Left lung (tissue), 10 donors: Measurements from ENCODE around the gene TMTC2. TPM values are rescaled to one million over a fixed set of nuclear protein-coding genes. Genes with fewer than 3 reads are reported as not detected.

Experiments
- ATAC-seq: fragments of 200-7000 bp; cut with Tn5 transposase; one replicate; pipeline ENCODE4 v1.9.1; 2020; ENCODE audit warnings: moderate library complexity
- DNase-seq, 4 donors: peaks; one replicate each; pipeline ENCODE4 v3.0.0-alpha.2; 2013 to 2020
- H3K27ac ChIP-seq, 2 donors: fragments of 200-600 bp; sonication (generic) in 1 of 2; one replicate each; pipeline versions ENCODE4 v1.5.0 to v1.8.0; 2020 to 2021
- H3K27me3 ChIP-seq, 2 donors: fragments of 200-600 bp; sonication (generic) in 1 of 2; one replicate each; pipeline versions ENCODE4 v1.5.0 to v1.8.0; 2020 to 2021
- H3K36me3 ChIP-seq, 2 donors: fragments of 200-600 bp; sonication (generic) in 1 of 2; one replicate each; pipeline versions ENCODE4 v1.5.0 to v1.8.0; 2020 to 2021
- H3K4me1 ChIP-seq, 2 donors: fragments of 200-600 bp; one replicate each; pipeline ENCODE4 v1.8.0; 2021
- H3K4me3 ChIP-seq, 2 donors: fragments of 200-600 bp; sonication (generic) in 1 of 2; one replicate each; pipeline versions ENCODE4 v1.5.0 to v1.8.0; 2020 to 2021; ENCODE audit warnings: mild to moderate bottlenecking in 1 of 2
- H3K9me3 ChIP-seq, 2 donors: fragments of 200-600 bp; sonication (generic) in 1 of 2; one replicate each; pipeline versions ENCODE4 v1.5.0 to v1.8.0; 2020 to 2021
- intact Hi-C, 2 donors: fragments of 100-400 bp; cut with DNase I; formaldehyde crosslinking; loops; one replicate each; pipeline versions ENCODE4 v1.11.2 to v1.14.2; 2022
- polyA plus RNA-seq, 6 donors: library from polyadenylated mRNA; unstranded; fragments of 120-200 nt; gene quantifications; one replicate each; pipeline ENCODE4 v1.2.1, GENCODE V29; 2013; ENCODE audit not compliant: insufficient read length in 6 of 6
- total RNA-seq, 2 donors: library from RNA; stranded (reverse); fragmentation: NEBNext Ultra II Directional; extraction: Animal tissue kit (Norgen Biotek cat#: 25700); gene quantifications; one replicate each; pipeline ENCODE4 v1.2.1, GENCODE V29; 2021
- TF ChIP-seq, protein P1 (sequence below), 2 donors: fragments of 200-600 bp; sonication (generic) in 1 of 2; IDR thresholded peaks; one replicate each; pipeline versions ENCODE4 v1.5.0 to v1.8.0; 2021; ENCODE audit warnings: antibody characterized with exemption in 2 of 2
- donor health status: DM: no; HTN: yes; CAD: no.
- donor health status: DM: no; HTN: no; CAD: no.

Gene TMTC2
- total and polyA plus RNA-seq, 8 donors = 17.2 to 46.1 (median 39.3) TPM

DNA sequence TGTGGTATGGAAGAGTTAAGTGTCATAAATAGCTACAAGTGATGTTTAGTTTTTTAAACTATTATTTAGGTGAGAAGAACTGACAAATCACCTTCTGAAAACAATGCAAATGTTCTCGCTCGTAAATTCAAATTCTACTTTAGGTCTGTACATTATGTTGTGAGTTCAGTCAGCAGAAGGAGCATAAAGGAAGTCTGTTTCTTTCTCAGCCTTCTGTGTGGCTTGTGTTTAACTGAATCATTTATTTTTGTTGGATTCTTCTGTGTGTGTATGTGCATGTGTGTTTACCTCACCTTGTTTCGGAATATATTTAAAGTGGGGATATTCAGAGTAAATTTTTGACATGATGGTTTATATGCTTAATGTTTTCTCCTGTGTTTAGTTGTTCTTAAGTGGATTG lies 285.9 kb downstream of the TMTC2 start:
- H3K9me3 ChIP-seq = no peaks in the 10 kb centered on the region
- TF ChIP-seq, protein P1, sequence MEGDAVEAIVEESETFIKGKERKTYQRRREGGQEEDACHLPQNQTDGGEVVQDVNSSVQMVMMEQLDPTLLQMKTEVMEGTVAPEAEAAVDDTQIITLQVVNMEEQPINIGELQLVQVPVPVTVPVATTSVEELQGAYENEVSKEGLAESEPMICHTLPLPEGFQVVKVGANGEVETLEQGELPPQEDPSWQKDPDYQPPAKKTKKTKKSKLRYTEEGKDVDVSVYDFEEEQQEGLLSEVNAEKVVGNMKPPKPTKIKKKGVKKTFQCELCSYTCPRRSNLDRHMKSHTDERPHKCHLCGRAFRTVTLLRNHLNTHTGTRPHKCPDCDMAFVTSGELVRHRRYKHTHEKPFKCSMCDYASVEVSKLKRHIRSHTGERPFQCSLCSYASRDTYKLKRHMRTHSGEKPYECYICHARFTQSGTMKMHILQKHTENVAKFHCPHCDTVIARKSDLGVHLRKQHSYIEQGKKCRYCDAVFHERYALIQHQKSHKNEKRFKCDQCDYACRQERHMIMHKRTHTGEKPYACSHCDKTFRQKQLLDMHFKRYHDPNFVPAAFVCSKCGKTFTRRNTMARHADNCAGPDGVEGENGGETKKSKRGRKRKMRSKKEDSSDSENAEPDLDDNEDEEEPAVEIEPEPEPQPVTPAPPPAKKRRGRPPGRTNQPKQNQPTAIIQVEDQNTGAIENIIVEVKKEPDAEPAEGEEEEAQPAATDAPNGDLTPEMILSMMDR (IDR thresholded peaks at IDR 0.05) = no peak
- ATAC-seq (no peak), DNase-seq (no peak)
- no peaks in the 10 kb centered on the region for H3K27me3 ChIP-seq
- H3K27ac ChIP-seq = no peak overlapping the region
- intact Hi-C loops = no loop called here
- H3K36me3 ChIP-seq = no peaks in the 10 kb centered on the region
- no peaks in the 10 kb centered on the region for H3K4me1 ChIP-seq
- H3K4me3 ChIP-seq = no peak overlapping the region

- Histone ChIP-seq H3K36me3 (no peaks in the 10 kb centered on the region), H3K27me3 (no peaks in the 10 kb centered on the region), H3K4me1 (no peaks in the 10 kb centered on the region), H3K27ac (no peak overlapping the region), H3K4me3 (no peak overlapping the region), H3K9me3 (no peaks in the 10 kb centered on the region)
- intact Hi-C loops = no loop called here
- ATAC-seq = no peak
- no peak for DNase-seq
- TF ChIP-seq, protein P1 (IDR thresholded peaks at IDR 0.05) = no peak
These were observed 286.9 kb downstream of the TMTC2 start for GRCh38 chr12:82973592-82973991.

DNA sequence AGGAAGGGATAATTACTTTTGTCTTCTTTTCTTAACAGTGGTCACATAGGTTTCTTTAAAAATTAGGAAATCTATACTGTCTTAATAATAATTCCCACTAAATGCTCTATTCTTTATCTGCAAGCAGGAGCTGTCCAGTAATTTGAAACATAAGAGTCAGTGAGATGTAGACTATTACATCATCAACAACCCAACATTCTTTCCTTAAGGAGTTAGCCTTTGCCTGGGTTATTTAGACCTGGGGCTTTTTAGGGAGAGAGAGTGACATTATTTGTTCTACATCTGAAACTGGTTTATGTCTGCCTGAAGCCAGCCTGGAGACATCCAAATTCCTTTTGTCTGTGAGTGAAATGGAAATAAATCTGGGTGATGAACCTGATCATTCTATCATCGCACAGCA lies 294.4 kb downstream of the TMTC2 start:
- intact Hi-C loops = no loop called here
- H3K36me3 ChIP-seq = no peaks in the 10 kb centered on the region
- ATAC-seq = no peak
- H3K4me3 ChIP-seq = no peak overlapping the region
- no peaks in the 10 kb centered on the region for H3K27me3 ChIP-seq
- no peaks in the 10 kb centered on the region for H3K9me3 ChIP-seq
- no peak overlapping the region for H3K27ac ChIP-seq
- no peak for DNase-seq
- H3K4me1 ChIP-seq = no peaks in the 10 kb centered on the region
- TF ChIP-seq, protein P1 (IDR thresholded peaks at IDR 0.05) = no peak

GRCh38 chr12:82994117-82994516 lies 307.4 kb downstream of the TMTC2 start:
- no peak for DNase-seq
- Histone ChIP-seq H3K36me3 (no peaks in the 10 kb centered on the region), H3K4me3 (no peak overlapping the region), H3K27ac (no peak overlapping the region), H3K9me3 (no peaks in the 10 kb centered on the region), H3K4me1 (no peaks in the 10 kb centered on the region), H3K27me3 (no peaks in the 10 kb centered on the region)
- ATAC-seq = no peak
- intact Hi-C loops = no loop called here
- TF ChIP-seq, protein P1 (IDR thresholded peaks at IDR 0.05) = no peak

- DNase-seq (no peak), ATAC-seq (peak; percentile 65)
- Histone ChIP-seq H3K4me1 (no peaks in the 10 kb centered on the region), H3K27me3 (no peaks in the 10 kb centered on the region), H3K9me3 (no peaks in the 10 kb centered on the region), H3K36me3 (peaks cover 0 to 4% of the 10 kb centered on the region in 2 donors), H3K4me3 (no peak overlapping the region), H3K27ac (no peak overlapping the region)
- intact Hi-C loops = no loop called here
- TF ChIP-seq, protein P1 (IDR thresholded peaks at IDR 0.05) = no peak
These were observed 309.6 kb downstream of the TMTC2 start for GRCh38 chr12:82996168-82996812.
